Measurements from ENCODE around the gene KCNIP4. TPM values are rescaled to one million over a fixed set of nuclear protein-coding genes. Genes with fewer than 3 reads are reported as not detected.

Gene KCNIP4
- total and polyA plus RNA-seq, 9 of the 15 experiments (the other 6 are each of a cell fraction or from before 2014, with no cell fraction given): 0.25 to 0.41 TPM; not detected in 7

- in situ Hi-C loops (cut with MboI) (no loop called here), intact Hi-C loops (cut with micrococcal nuclease) (no loop called here)
- no peak overlapping the region for H3K9ac ChIP-seq (ENCODE audit: insufficient read depth in 1 of 2, low read depth in 2 of 2, low read length in 2 of 2)
- no peaks in the 10 kb centered on the region for H3K9me1 ChIP-seq (ENCODE audit: control insufficient read depth, insufficient read depth, low read length)
- no peaks in the 10 kb centered on the region for H3K36me3 ChIP-seq (ENCODE audit: control insufficient read depth, insufficient read depth, low read length)
- H3K27ac ChIP-seq (ENCODE audit: extremely low read depth, low read depth, low read length): no peak overlapping the region
- H3K4me3 ChIP-seq: no peak overlapping the region
- POLR2A ChIA-PET: no interaction called here
- no peaks in the 10 kb centered on the region for H3K9me3 ChIP-seq (replicated peaks; ENCODE audit: control insufficient read depth, insufficient read depth, low read depth, low read length)
- no peak for ATAC-seq
- H3K4me1 ChIP-seq (replicated peaks in 1 of 2; ENCODE audit: control insufficient read depth in 2 of 2, insufficient read depth in 2 of 2, low read length in 2 of 2): no peaks in the 10 kb centered on the region
- 2% methylated on average over 5 of the region's 5 CpGs for WGBS (ENCODE audit: insufficient coverage, low coverage, missing lambda C conversion rate)
- no peaks in the 10 kb centered on the region for H3K27me3 ChIP-seq (ENCODE audit: control insufficient read depth in 2 of 2, insufficient read depth in 2 of 2, low read length in 2 of 2)
- no peak overlapping the region for H3K4me2 ChIP-seq (ENCODE audit: insufficient read depth, low read length)
- TF ChIP-seq GABPB1 (CRISPR knock-in tag; IDR thresholded peaks at IDR 0.05) (no peak), HDAC1 (IDR thresholded peaks at IDR 0.05) (no peak), CREM (IDR thresholded peaks at IDR 0.05; ENCODE audit: low read depth) (no peak), LCOR (CRISPR knock-in tag; IDR thresholded peaks at IDR 0.05) (no peak), PCBP1 (IDR thresholded peaks at IDR 0.05; ENCODE audit: low read depth, low read length, poor library complexity, severe bottlenecking) (no peak), MYBL2 (IDR thresholded peaks at IDR 0.05; ENCODE audit: low read depth) (no peak), MYBL2 (CRISPR knock-in tag; IDR thresholded peaks at IDR 0.05; ENCODE audit: borderline replicate concordance) (no peak), ARID2 (IDR thresholded peaks at IDR 0.05) (no peak)
- TF ChIP-seq, protein P1, sequence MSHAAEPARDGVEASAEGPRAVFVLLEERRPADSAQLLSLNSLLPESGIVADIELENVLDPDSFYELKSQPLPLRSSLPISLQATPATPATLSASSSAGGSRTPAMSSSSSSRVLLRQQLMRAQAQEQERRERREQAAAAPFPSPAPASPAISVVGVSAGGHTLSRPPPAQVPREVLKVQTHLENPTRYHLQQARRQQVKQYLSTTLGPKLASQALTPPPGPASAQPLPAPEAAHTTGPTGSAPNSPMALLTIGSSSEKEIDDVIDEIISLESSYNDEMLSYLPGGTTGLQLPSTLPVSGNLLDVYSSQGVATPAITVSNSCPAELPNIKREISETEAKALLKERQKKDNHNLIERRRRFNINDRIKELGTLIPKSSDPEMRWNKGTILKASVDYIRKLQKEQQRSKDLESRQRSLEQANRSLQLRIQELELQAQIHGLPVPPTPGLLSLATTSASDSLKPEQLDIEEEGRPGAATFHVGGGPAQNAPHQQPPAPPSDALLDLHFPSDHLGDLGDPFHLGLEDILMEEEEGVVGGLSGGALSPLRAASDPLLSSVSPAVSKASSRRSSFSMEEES (CRISPR knock-in tag; IDR thresholded peaks at IDR 0.05): no peak
- H3K79me2 ChIP-seq (ENCODE audit: control insufficient read depth, insufficient read depth, low read length): no peaks in the 10 kb centered on the region
- H4K20me1 ChIP-seq (replicated peaks; ENCODE audit: control insufficient read depth, insufficient read depth, low read length): no peaks in the 10 kb centered on the region
- CTCF ChIA-PET (ENCODE audit: low intra/inter-chr PET ratio): no interaction called here
- no peak for FAIRE-seq
- no peak overlapping the region for H2AFZ ChIP-seq (ENCODE audit: low read depth, low read length)
- no TSS peak for BruUV-seq (replicated peaks)
- no peak for DNase-seq (ENCODE audit: extremely low read depth in 1 of 4, low spot score in 3 of 4)
Observed at GRCh38 chr4:20954541-20954940, 994.0 kb downstream of the KCNIP4 start.
